Vagina (tissue), 2 donors: Measurements from ENCODE around the gene JAG2. TPM values are rescaled to one million over a fixed set of nuclear protein-coding genes. Genes with fewer than 3 reads are reported as not detected.

Experiments used
- DNase-seq, 2 donors: peaks; one replicate each; pipeline ENCODE4 v3.0.0-alpha.2; 2017; ENCODE audit errors: extremely low spot score in 2 of 2
- H3K27ac ChIP-seq: fragments of 200-600 bp; sonication (generic); one replicate; pipeline ENCODE4 v1.5.1; 2019
- H3K27me3 ChIP-seq: fragments of 200-600 bp; sonication (generic); one replicate; pipeline ENCODE4 v1.5.1; 2019
- H3K36me3 ChIP-seq, 2 donors: fragments of 200-600 bp; sonication (generic); one replicate each; pipeline ENCODE4 v1.5.1; 2017 to 2019
- H3K4me1 ChIP-seq: fragments of 200-600 bp; sonication (generic); one replicate; pipeline ENCODE4 v1.5.1; 2019
- H3K4me3 ChIP-seq, 2 donors: fragments of 200-600 bp; sonication (generic); 1 replicate in 1 of 2; 2 replicates in 1 of 2; pipeline ENCODE4 v1.5.1; 2016 to 2019
- H3K9me3 ChIP-seq: fragments of 200-600 bp; sonication (generic); one replicate; pipeline ENCODE4 v1.5.1; 2019
- CTCF ChIP-seq, 3 experiments: fragments of 450-650 bp in 2 of 3; fragments of 200-600 bp in 1 of 3; sonication (generic) in 1 of 3; IDR thresholded peaks; one replicate each; pipeline ENCODE4 v1.5.1; 2017 to 2019; ENCODE audit warnings: antibody characterized with exemption in 3 of 3, mild to moderate bottlenecking in 2 of 3, moderate library complexity in 2 of 3
- POLR2A ChIP-seq, 2 donors: fragments of 450-650 bp; IDR thresholded peaks; one replicate each; pipeline ENCODE4 v1.6.1; 2017; ENCODE audit warnings: antibody characterized with exemption in 2 of 2, mild to moderate bottlenecking in 2 of 2, moderate library complexity in 2 of 2
- POLR2AphosphoS5 ChIP-seq, 2 donors: sonication (generic); formaldehyde crosslinking; IDR thresholded peaks; one replicate each; pipeline ENCODE4 v1.9.0; 2017; ENCODE audit warnings: antibody characterized with exemption in 2 of 2, mild to moderate bottlenecking in 2 of 2, low read depth in 1 of 2; ENCODE audit not compliant: insufficient read depth in 1 of 2
- intact Hi-C: fragments of 100-400 bp; cut with DNase I; formaldehyde crosslinking; loops from one replicate; pipeline ENCODE4 v1.15.1; 2023
- total RNA-seq: library from RNA; depleted of rRNA; stranded (reverse); fragments of >200 nt; gene quantifications from one replicate; pipeline ENCODE4 v1.2.3, GENCODE V29; 2016

JAG2 gene
- total RNA-seq, 1 donor from 2014 or later = 17.7 TPM

- Histone ChIP-seq H3K36me3 (no peaks in the 10 kb centered on the region), H3K9me3 (no peaks in the 10 kb centered on the region), H3K4me3 (no peak overlapping the region), H3K27ac (no peak overlapping the region), H3K4me1 (peaks cover 62% of the 10 kb centered on the region), H3K27me3 (peaks cover 15% of the 10 kb centered on the region)
- intact Hi-C loops = no loop called here
- TF ChIP-seq POLR2A (IDR thresholded peaks at IDR 0.05) (no peak), CTCF (IDR thresholded peaks at IDR 0.05) (no peak), POLR2AphosphoS5 (IDR thresholded peaks at IDR 0.05; ENCODE audit: insufficient read depth in 1 of 2, low read depth in 1 of 2) (no peak)
- DNase-seq = no peak
Observed at GRCh38 chr14:105199093-105199492, 30.5 kb upstream of the JAG2 start.

DNA sequence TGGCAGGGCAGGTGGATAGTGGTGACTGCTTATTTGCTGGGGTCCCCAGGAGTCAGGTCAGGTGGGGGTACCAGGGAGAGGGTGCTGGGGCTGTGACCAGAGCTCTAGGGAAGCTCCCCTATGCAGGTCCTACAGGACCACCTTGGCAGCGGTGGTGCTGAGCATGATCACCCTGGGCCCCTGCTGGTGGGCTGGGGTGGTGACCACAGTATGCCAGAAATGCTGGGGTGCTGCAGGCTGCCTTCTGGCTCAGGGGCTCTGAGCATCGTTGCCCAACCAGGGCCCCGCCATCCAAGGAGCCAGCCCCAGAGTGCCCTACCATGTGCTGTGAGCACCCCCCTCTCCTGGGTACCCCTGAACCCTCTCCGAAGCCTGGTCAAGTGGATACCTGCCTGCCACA lies 30.0 kb upstream of the JAG2 start:
- Histone ChIP-seq H3K4me1 (peaks cover 62% of the 10 kb centered on the region), H3K27me3 (peaks cover 15% of the 10 kb centered on the region), H3K9me3 (no peaks in the 10 kb centered on the region), H3K4me3 (no peak overlapping the region), H3K27ac (no peak overlapping the region), H3K36me3 (no peaks in the 10 kb centered on the region)
- intact Hi-C loops = no loop called here
- no peak for DNase-seq
- no peak for TF ChIP-seq POLR2AphosphoS5 (IDR thresholded peaks at IDR 0.05; ENCODE audit: insufficient read depth in 1 of 2, low read depth in 1 of 2)
- TF ChIP-seq POLR2A (IDR thresholded peaks at IDR 0.05) = no peak
- TF ChIP-seq CTCF (IDR thresholded peaks at IDR 0.05) = no peak

DNA sequence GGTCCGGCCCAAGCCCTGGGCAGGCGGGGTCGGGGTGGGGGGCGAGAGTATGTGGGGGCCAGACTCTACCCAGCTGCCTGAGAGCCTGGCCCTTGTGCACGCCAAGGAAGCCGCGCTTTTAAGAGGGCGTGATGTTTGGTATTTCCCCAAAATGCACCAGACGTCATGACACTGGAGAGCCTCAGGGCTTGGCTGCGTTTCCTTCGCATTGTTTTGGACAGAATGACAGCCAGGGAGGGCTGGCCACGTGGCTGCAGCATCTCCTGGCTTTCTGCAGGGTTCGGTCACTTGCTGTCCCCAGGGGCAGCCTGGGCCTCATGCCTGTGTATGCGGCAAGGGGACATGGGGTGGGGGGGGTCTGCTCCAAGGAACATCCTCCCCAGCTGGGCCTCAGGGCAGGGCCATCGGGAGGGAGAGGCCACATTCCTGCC lies 28.6 kb upstream of the JAG2 start:
- Histone ChIP-seq H3K27ac (no peak overlapping the region), H3K9me3 (no peaks in the 10 kb centered on the region), H3K36me3 (no peaks in the 10 kb centered on the region), H3K27me3 (peaks cover 15% of the 10 kb centered on the region), H3K4me1 (peaks cover 59% of the 10 kb centered on the region), H3K4me3 (no peak overlapping the region)
- no peak for DNase-seq
- intact Hi-C loops = no loop called here
- TF ChIP-seq POLR2A (IDR thresholded peaks at IDR 0.05) (no peak), POLR2AphosphoS5 (IDR thresholded peaks at IDR 0.05; ENCODE audit: insufficient read depth in 1 of 2, low read depth in 1 of 2) (peak in 1 of 2 donors; percentile 17), CTCF (IDR thresholded peaks at IDR 0.05) (no peak)

DNA sequence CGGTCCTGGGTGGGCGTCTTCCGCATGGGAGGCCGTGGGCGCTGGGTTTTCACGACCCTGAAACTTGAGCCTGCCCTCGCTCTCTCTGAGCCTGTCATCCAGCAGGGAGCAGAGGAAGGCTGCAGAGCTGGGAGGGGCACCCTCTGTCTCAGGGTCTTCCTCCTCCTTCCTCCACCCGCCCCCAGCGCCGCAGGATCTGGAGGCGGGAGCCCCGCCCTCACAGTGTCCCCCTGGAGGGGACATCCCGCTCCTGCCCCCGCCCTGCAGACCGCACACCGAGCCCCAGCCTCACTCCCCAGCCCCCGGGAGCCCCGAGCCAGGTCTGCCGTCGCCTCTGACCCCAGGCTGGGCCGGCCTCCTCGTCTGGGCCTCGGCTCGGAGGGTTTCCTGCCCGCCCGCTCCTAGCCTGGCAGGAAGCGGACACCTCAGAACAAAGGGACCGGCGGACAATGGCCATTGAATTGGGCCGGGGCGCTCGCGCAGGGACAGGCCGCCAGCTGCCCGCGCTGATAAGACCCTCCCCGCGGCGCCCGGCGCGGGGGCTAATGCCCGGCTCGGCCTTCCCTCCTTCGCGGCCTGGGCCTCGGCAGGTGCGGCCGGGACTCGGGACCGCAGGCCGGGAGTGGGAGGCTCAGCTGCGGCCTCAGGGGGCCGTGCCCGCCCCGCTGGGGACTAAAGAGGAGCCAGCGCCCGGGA lies 27.8 kb upstream of the JAG2 start:
- peak overlapping the region; percentile 6 to 28 for H3K4me3 ChIP-seq
- intact Hi-C loops = no loop called here
- DNase-seq = no peak
- H3K27me3 ChIP-seq = peaks cover 15% of the 10 kb centered on the region
- H3K9me3 ChIP-seq = no peaks in the 10 kb centered on the region
- H3K27ac ChIP-seq = no peak overlapping the region
- no peaks in the 10 kb centered on the region for H3K36me3 ChIP-seq
- H3K4me1 ChIP-seq = peaks cover 51% of the 10 kb centered on the region
- TF ChIP-seq CTCF (IDR thresholded peaks at IDR 0.05) (no peak), POLR2AphosphoS5 (IDR thresholded peaks at IDR 0.05; ENCODE audit: insufficient read depth in 1 of 2, low read depth in 1 of 2) (no peak)

DNA sequence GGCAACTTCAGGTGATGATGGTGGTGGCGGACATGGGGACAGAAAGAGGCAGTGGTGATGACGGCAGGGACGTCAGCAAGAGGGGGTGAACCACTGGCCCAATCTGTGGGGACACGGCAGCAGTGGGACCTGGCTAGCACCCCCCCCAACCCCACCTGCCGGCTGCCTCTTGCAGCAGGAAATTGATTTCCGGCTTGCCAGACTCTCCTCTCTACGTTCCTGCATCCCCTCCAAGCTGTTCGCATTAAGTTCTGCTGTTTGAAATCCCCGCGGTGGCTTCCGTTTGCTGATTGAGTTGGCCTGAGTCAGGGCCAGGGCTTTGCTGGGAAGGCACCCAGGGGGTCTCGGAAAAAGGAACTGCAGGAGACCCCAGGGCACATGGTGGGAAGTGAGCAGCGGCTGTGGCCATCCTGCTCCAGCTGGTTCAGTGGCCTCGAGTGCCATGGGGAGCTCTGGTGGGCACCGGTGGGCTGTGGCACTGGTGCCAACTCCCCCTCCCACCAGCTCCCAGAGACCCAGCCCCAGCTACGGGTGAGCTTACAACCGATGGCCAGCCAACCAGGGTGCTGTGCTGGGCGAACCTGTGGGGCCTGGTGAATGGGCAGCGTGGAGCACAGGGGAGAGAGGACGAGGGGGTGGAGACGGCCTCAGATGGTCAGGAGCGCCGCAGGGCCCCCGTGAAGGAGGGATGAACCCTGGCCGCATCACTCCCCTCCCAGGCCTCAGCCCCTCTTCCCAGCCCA lies 27.1 kb upstream of the JAG2 start:
- H3K4me1 ChIP-seq = peaks cover 51% of the 10 kb centered on the region
- TF ChIP-seq CTCF (IDR thresholded peaks at IDR 0.05) (no peak), POLR2A (IDR thresholded peaks at IDR 0.05) (no peak), POLR2AphosphoS5 (IDR thresholded peaks at IDR 0.05; ENCODE audit: insufficient read depth in 1 of 2, low read depth in 1 of 2) (no peak)
- H3K27ac ChIP-seq = no peak overlapping the region
- intact Hi-C loops = no loop called here
- H3K27me3 ChIP-seq = peaks cover 15% of the 10 kb centered on the region
- H3K36me3 ChIP-seq = no peaks in the 10 kb centered on the region
- peak overlapping the region in 1 of 2 donors; percentile 28 for H3K4me3 ChIP-seq
- no peak for DNase-seq
- no peaks in the 10 kb centered on the region for H3K9me3 ChIP-seq
